A673 (cell line): ENCODE measurements around the gene ZBP1. TPM values are rescaled to one million over a fixed set of nuclear protein-coding genes. Genes with fewer than 3 reads are reported as not detected.

Experiments
- BruUV-seq: library from RNA; stranded (reverse); fragments of 400-500 nt; replicated peaks from 2 replicates; lab custom pipeline; 2021; lab: Mats Ljungman, UMichigan
- CTCF ChIA-PET: fragments of 300-600 bp; sonication (Branson Sonifier 250); formaldehyde crosslinking; loops from one replicate; lab custom pipeline; 2022; ENCODE audit warnings: antibody characterized with exemption; lab: Charles Lee
- POLR2A ChIA-PET: fragments of 300-600 bp; sonication (Branson Sonifier 250); formaldehyde crosslinking; loops from one replicate; lab custom pipeline; 2022; ENCODE audit warnings: antibody characterized with exemption; ENCODE audit not compliant: low non-redundant PET; lab: Charles Lee
- DNase-seq: peaks from one replicate; pipeline ENCODE4 v3.0.0-alpha.2; 2015; ENCODE audit warnings: low spot score
- H3K27ac ChIP-seq: fragments of 200-600 bp; sonication (generic); 2 replicates; pipeline ENCODE4 v1.5.1; 2016; ENCODE audit warnings: mixed run types, low read depth, mild to moderate bottlenecking, mixed read lengths, antibody characterized with exemption, low read length; ENCODE audit not compliant: poor library complexity, severe bottlenecking
- H3K27me3 ChIP-seq: fragments of 200-600 bp; sonication (generic); replicated peaks from 2 replicates; pipeline ENCODE4 v1.6.1; 2017; ENCODE audit warnings: mixed run types, low read depth, mild to moderate bottlenecking, mixed read lengths, antibody characterized with exemption, low read length; ENCODE audit not compliant: insufficient read depth, poor library complexity
- H3K36me3 ChIP-seq: fragments of 200-600 bp; sonication (generic); 2 replicates; pipeline ENCODE4 v1.6.1; 2016; ENCODE audit warnings: mixed run types, mild to moderate bottlenecking, mixed read lengths, antibody characterized with exemption, low read length; ENCODE audit not compliant: insufficient read depth, poor library complexity, severe bottlenecking
- H3K4me1 ChIP-seq: fragments of 200-600 bp; sonication (generic); 2 replicates; pipeline ENCODE4 v1.6.1; 2017; ENCODE audit warnings: mixed run types, mild to moderate bottlenecking, mixed read lengths, antibody characterized with exemption, low read length; ENCODE audit not compliant: insufficient read depth, poor library complexity, severe bottlenecking
- H3K4me3 ChIP-seq: fragments of 200-600 bp; sonication (generic); 2 replicates; pipeline ENCODE4 v1.5.1; 2016; ENCODE audit warnings: low read depth, mixed run types, mild to moderate bottlenecking, mixed read lengths, low read length; ENCODE audit not compliant: poor library complexity, severe bottlenecking
- H3K9me3 ChIP-seq: fragments of 200-600 bp; sonication (generic); 2 replicates; pipeline ENCODE4 v1.6.1; 2016; ENCODE audit warnings: mixed run types, low read depth, mild to moderate bottlenecking, mixed read lengths, antibody characterized with exemption, low read length; ENCODE audit not compliant: poor library complexity, severe bottlenecking
- CTCF ChIP-seq: fragments of 300-800, 200-600 bp; sonication (generic); conservative IDR thresholded peaks from 2 replicates; pipeline ENCODE4 v1.5.1; 2017; ENCODE audit warnings: low read depth, mild to moderate bottlenecking, antibody characterized with exemption, low read length, moderate library complexity, mixed read lengths
- EZH2 ChIP-seq: fragments of 200-600 bp; sonication (generic); IDR thresholded peaks from 2 replicates; pipeline ENCODE4 v1.6.1; 2017; ENCODE audit warnings: borderline replicate concordance, low read depth, mild to moderate bottlenecking, mixed read lengths, antibody characterized with exemption, low read length; ENCODE audit not compliant: poor library complexity, severe bottlenecking
- intact Hi-C: fragments of 100-400 bp; cut with micrococcal nuclease; formaldehyde crosslinking; loops from one replicate; pipeline ENCODE4 v1.10.0; 2022; ENCODE audit not compliant: unreplicated experiment
- total RNA-seq: library from RNA; stranded (reverse); gene quantifications from 2 replicates; pipeline ENCODE4 v1.2.3, GENCODE V29; 2021

Gene ZBP1
- total RNA-seq, 1 experiment from 2014 or later = not detected

- TF ChIP-seq CTCF (no peak), EZH2 (no peak)
- Histone ChIP-seq H3K4me3 (no peak overlapping the region), H3K27ac (no peak overlapping the region), H3K9me3 (no peaks in the 10 kb centered on the region), H3K36me3 (no peaks in the 10 kb centered on the region), H3K4me1 (peaks cover 6% of the 10 kb centered on the region), H3K27me3 (no peaks in the 10 kb centered on the region)
- BruUV-seq = no TSS peak
- POLR2A ChIA-PET = no interaction called here
- DNase-seq = peak; percentile 11
- CTCF ChIA-PET = no interaction called here
- intact Hi-C loops = no loop called here
Observed at GRCh38 chr20:57657535-57658446, 37.6 kb upstream of the ZBP1 start.

- no peak overlapping the region for H3K27ac ChIP-seq
- no TSS peak for BruUV-seq
- H3K4me1 ChIP-seq = peaks cover 6% of the 10 kb centered on the region
- no peak overlapping the region for H3K4me3 ChIP-seq
- no peaks in the 10 kb centered on the region for H3K27me3 ChIP-seq
- TF ChIP-seq CTCF (no peak), EZH2 (no peak)
- DNase-seq = no peak
- POLR2A ChIA-PET = no interaction called here
- H3K9me3 ChIP-seq = no peaks in the 10 kb centered on the region
- intact Hi-C loops = no loop called here
- CTCF ChIA-PET = no interaction called here
- peaks cover 3% of the 10 kb centered on the region for H3K36me3 ChIP-seq
Observed at GRCh38 chr20:57656821-57657534, 36.8 kb upstream of the ZBP1 start.

- H3K27ac ChIP-seq = no peak overlapping the region
- H3K4me1 ChIP-seq = peaks cover 6% of the 10 kb centered on the region
- peaks cover 3% of the 10 kb centered on the region for H3K36me3 ChIP-seq
- no peaks in the 10 kb centered on the region for H3K9me3 ChIP-seq
- TF ChIP-seq EZH2 = no peak
- no peak for TF ChIP-seq CTCF
- CTCF ChIA-PET = no interaction called here
- no TSS peak for BruUV-seq
- H3K27me3 ChIP-seq = no peaks in the 10 kb centered on the region
- intact Hi-C loops = no loop called here
- no peak overlapping the region for H3K4me3 ChIP-seq
- POLR2A ChIA-PET = no interaction called here
- DNase-seq = no peak
Observed at GRCh38 chr20:57656252-57656820, 36.1 kb upstream of the ZBP1 start.
